KG1 (cell line): ENCODE results near the gene DRD5.
"Not testable (repeated sequence)": the region's sequence is repeated elsewhere in the genome, so short reads cannot be mapped to it uniquely, and the experiment has no call there.

Experiments used
- DNase-seq: peaks from one replicate; lab custom pipeline; 2025; lab: John Stamatoyannopoulos, UW

Gene DRD5

DNA sequence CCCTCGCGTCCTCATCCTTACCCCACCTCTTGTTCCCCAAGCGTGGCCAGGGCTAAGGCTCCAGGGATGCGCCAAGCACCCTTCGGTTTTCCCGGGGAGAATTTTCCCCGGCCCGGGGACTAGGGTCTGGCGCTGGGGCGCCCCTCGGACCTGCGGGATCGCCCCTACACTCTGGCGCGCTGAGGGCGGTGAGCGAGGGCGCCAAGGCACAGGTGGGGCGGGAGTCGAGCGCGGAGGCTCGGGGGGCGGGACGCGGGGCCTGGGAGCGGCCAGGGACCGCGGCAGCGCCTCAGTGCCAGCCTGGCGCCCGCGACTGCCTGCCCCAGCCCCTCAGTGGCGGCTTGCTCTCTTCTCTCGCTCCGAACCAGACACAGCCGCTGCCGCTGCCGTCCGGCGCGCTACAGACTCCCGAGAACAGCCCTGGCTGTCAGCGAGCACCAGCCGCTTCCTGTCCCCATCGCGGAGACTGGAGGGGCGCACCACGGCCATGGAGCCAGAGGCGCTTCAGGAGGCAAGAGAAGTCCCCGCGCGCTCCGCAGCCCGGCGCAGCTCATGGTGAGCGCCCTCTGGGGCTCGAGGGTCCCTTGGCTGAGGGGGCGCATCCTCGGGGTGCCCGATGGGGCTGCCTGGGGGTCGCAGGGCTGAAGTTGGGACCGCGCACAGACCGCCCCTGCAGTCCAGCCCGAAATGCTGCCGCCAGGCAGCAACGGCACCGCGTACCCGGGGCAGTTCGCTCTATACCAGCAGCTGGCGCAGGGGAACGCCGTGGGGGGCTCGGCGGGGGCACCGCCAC is at the start of gene DRD5:
Gene DRD5, plus strand, starts transcription at position 292 of the 793 bp plus-strand sequence. Its CDS starts 396 bp downstream, at position 688.
- no peak for DNase-seq

DNA sequence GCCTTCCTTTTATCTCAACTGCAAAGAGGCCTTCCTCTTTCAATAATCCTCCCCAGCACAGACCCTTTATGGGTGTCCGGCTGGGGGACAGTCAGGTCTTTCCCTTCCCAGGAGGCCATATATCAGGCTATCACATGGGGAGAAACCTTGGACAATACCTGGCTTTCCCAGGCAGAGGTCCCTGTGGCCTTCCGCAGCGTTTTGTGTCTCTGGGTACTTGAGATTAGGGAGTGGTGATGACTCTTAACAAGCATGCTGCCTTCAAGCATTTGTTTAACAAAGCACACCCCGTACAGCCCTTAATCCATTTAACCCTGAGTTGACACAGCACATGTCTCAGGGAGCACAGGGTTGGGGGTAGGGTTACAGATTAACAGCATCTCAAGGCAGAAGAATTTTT is 49.2 kb upstream of the DRD5 start:
- DNase-seq = not testable (repeated sequence)

DNA sequence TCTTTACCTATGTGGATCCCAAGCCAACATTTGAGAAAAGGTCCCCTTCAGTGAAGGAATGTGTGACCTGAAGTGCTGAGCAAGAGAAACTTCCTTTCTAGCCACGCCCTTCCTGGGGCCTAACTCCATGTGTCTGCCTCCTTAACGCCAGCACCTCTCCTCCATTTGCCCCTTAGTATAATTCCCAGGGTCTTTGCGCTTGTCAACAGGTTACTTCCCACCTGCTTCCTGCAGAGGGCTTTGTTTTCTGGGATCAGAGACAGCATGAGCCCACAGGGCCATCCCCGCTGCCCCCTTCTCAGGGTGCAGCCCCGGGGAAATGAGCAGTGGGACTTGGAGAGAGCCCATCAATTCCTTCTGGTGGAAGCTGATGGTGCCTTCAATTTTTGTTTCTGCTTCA is 45.9 kb upstream of the DRD5 start:
- DNase-seq = no peak

DNA sequence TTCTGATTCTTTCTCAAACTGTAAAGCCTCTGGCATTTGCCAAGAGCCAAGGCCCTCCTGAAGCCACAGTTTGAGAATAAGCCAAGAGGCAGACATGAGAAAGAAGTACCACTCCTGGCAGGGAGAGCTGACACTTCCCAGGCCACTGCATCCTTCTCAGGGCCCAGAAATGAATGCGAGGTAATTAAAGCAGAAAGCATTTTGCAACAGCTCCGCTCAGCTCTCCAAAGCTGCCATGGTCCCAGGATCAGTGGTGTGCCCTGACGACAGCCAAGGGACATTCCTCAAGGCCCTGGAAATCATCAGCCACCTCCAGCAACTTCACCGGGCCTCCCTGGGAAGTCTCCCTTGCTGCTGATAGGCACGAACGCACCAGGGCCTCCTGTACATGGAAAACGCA is 44.2 kb upstream of the DRD5 start:
- not testable (repeated sequence) for DNase-seq

DNA sequence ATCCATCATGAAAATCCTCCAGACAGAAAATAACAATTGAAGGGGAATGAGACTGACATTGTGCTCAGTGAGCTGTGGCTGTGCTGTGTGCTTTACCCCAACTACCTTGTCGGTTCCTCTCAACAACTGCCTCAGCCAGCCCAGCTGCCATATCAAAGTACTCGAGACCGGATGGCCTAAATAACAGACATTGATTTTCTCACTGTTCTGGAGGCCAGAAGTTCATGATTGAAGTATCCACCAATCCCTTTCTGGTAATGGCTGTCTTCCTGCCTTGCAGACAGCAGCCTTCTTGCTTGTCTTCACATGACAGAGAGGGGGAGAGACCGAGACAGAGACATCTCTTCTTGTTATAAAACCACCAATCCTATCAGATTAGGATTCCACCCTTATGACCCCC is 37.6 kb upstream of the DRD5 start:
- not testable (repeated sequence) for DNase-seq

DNA sequence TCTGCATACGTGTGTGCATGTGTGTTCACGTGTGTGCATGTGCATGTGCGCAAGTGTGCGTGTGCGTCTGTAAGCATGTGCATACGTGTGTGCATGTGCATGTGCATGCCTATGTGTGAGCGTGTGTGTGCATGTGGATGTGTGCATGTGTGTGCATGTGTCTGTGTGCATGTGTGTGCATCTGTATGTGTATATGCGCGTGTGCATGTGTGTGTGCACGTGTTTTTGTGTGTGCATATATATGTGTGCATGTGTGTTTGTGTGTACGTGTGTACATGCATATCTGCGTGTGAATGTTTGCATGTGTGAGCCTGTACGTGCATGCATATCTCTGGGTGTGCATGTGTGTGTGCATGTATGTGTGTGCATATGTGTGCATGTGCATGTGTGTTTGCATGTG is 35.7 kb upstream of the DRD5 start:
- DNase-seq = no peak

DNA sequence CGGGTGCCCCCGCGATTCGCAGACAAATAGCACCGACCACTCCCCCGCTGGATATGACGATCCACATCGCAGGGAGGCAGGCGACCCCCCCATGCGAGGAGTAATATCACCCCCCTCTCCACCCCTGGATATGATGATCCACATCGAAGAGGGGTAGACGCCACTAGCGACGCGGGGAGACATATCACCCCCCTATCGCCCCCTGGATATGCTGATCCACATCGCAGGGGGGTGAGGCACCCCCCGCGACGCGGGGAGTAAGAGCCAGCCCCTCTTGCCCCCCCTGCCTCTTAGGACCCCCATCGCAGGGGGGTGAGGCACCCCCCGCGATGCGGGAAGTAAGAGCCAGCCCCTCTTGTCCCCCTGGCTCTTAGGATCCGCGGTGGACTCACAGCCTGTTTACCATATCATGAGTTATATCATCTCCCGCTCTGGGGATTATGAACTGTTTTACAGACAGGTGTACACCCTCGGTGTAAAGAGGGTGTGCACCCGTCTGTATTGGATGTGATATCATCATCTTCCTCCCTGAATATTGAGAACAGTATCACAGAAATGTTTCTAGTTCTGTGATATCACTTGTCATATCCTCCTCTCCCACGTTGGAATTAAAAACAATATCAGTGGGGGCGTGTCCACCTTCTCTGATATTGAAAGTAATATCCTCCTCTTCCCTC is 22.7 kb upstream of the DRD5 start:
- DNase-seq = no peak

DNA sequence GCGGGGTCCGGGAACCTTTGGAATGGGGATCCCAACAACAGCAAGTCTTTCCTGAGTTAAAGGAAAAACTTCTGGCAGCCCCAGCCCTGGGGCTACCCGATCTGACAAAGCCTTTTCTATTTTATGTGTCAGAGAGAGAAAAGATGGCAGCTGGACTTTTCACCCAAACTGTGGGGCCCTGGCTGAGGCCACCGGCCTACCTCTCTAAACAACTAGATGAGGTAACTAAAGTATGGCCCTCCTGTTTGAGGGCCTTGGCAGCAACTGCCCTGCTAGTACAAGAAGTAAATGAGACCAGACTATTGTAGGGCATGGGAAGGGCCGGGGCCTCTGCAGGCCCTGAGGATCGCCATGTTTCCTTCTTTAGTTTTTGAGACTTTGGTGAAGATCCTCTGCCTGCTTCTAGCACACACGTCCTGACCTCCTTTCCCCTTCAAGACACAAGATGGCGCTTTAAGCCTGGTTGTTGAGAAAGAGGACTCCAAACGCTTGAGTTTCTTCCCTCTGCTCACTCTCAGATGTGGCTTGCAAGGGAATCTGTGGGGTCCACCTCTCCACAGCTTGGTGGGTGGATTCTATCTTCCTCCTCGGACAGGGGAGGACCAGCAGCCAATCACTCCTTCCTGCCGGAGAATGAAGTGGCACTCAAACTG is 18.5 kb upstream of the DRD5 start:
- DNase-seq = no peak

DNA sequence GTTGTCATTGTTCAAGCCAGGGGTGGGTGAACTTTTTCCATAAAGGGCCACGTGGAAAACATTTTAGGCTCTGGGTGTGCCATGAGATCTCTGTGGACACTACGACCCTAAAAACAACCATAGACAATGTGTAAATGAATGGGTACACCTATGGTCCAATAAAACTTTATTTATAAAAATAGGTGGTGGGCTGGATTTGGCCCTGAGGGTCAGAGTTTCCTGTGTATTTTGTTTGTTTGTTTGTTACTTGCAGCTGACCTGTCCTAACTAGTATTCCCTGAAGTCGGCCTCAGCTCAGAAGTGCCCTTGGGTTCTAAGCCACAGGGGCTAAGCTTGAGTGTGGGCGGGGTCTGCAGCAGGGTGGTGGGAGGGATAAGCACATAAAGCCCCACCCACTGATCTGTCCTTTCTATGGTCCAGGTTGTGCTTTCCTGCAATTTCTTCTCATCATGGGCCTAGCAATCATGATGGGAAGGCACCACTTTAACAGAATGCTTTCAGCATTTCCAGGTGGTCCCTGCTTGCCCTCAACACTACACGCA is 17.2 kb upstream of the DRD5 start:
- DNase-seq = no peak

DNA sequence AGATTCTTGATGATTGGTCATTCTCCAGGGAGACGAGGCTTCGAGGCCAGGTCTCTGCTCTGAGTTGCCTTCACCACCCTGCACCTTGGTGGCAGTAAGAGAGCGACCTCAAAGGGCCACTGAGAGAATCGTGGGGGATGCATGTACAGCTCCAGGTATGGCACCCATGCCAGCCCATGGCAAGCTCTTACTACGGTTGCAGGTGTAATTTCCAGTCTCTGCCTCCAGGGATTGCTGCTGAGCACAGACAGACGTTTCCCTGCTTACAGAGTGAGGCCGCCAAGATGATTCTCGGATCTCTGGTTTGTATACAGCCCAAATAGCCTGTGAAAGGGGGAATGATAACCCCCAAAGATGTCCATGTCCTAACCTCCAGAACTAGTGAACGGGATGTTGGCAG is 16.3 kb upstream of the DRD5 start:
- DNase-seq = no peak

DNA sequence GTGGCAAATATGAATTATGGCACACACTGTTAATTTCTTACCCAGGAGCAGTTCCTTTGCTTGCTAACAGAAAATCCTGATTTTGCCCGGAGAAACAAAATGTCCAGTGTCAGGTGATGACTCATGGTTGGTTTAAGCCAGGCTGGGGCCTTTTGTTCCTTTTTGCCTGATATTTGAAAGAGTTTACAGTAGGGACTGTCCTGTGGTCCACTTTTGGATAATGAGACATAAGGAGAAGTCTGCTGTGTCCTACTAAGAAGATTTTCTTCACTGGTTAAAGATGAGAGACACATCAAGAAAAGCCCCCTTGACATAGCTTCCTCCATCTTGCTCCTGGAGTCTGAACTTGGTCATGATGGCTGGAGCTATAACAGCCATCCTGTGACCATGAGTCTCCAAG is 12.1 kb upstream of the DRD5 start:
- DNase-seq = no peak

DNA sequence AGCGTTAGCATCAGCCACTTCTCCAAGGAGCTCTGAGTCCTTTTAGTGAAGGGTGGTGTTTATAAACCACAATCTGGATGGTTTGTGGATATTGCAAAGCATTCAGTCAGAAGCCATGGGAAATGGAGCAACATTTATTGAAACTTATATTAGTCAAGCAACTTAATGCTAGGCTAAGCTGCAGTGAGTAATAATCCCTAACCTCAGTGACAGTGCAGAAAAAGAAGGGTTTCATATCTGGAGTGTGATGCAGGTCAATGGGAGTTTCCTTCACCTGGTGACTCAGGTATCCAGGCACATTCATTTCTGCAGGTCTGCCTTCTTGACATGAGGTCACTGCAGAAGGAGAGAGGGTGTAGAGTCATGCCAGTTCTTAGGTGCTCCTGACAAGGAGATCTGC is 10.4 kb upstream of the DRD5 start:
- DNase-seq = no peak

DNA sequence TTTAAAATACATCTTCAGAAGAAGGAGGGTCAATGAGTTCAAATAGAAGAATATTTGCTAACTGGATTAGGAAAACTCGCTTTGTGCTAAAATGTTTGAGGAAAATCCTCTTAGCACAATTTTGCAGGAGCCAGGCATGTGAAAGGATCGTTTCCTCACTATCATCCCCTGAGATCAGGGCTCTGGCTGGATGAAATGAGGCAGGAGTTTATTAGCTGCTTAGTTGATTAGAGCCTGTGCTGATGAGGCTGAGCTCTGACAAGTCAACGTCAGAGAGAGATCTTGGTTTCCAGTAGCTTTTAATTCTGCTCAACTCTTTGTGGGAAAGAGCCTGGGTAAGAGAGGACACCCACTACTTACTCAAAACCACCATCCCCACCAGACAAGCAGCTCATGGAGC is 8.0 kb upstream of the DRD5 start:
- no peak for DNase-seq

DNA sequence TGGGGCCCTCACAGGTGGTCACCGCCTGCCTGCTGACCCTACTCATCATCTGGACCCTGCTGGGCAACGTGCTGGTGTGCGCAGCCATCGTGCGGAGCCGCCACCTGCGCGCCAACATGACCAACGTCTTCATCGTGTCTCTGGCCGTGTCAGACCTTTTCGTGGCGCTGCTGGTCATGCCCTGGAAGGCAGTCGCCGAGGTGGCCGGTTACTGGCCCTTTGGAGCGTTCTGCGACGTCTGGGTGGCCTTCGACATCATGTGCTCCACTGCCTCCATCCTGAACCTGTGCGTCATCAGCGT is 652 bp downstream of the DRD5 start:
- DNase-seq = no peak

DNA sequence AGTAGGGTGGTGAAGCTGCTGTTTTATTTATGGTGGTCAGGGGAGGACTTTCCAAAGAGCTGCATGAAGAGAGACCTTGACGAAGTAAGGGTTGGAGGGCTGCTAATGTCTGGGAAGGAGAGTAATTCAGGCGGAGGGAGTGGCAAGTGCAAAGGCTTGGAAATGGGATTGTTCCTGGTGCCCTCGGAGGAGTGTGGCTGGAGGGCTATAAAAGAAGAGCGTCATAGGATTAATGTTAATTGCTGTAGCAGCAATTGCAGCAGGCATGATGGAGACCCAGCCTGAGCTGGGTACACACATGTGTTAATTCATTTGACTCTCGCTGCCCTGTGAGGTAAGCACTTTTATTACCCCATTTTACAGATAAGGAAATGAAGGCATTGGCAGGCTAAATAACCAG is 4.5 kb downstream of the DRD5 start:
- DNase-seq = not testable (repeated sequence)

DNA sequence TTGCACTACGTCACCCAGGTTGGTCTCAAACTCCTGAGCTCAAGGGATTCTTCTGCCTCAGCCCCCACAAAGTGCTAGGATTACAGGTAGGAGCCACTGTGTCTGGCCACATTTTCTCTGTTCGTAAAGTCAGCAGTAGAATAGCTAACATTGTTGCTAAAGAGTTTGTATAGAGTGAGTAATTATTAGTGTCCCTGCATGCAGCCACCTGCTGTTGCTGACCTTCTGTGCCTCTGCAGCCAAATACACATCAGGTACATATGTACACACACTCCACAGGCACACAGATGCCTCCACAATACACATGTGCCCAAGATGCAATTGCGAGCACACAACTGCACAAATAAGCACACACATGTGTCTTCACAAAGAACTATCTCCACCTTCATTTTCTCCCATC is 10.9 kb downstream of the DRD5 start:
- no peak for DNase-seq

DNA sequence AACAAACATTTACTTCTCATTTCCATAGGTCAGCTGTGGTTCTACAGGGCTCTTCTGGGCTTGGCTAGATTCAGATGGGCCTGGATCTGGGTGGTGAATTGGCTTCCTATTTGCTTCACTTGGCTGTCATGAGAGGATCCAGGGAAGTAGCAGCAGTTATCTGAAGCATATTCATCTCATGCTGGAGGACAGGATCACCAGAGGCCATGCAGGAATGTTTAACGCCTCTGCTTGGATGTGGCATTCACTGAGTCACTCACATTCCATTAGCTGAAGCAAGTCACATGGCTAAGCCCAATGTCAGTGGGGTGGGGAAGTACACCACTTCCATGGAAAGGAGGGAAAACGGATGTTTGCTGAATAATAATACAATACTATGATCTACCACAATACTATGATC is 15.2 kb downstream of the DRD5 start:
- DNase-seq = not testable (repeated sequence)

DNA sequence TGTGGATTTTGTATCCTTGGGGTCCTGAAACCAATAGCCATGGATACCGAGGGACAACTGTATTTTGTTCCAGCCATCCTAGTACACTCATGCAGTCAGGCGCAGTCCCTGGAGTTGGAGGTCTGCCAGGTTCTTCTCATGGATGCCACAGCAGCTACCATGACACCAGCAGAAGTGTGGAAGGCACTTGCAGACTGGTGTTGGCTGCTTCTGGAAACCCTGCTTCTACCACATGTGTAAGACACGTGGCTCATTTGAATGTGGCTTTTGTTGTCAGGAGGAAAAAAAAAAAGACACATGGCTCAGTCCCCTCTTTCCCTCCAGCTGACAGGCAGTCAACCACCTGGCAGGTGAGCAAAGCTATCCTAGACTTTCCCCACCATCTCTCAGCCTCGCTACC is 19.4 kb downstream of the DRD5 start:
- DNase-seq = no peak

DNA sequence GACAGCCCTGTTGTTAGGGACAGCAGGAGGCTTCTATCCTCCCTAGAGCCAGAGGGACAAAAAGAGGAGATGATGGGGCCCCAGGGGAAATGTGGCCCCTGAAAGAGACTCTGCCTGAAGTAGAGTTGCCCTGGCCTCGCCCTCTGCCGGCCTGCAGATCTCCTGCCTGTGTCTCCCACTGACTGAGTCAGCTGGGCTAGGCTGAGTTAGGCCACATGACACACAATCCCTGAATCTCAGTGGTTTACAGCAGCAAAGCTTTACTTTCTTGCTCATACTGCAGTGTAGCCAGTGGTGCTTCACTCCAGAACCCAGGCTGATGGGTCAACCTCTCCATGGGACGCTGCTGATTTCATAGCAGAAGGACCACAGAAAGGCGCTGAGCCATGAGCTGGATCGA is 23.5 kb downstream of the DRD5 start:
- no peak for DNase-seq

DNA sequence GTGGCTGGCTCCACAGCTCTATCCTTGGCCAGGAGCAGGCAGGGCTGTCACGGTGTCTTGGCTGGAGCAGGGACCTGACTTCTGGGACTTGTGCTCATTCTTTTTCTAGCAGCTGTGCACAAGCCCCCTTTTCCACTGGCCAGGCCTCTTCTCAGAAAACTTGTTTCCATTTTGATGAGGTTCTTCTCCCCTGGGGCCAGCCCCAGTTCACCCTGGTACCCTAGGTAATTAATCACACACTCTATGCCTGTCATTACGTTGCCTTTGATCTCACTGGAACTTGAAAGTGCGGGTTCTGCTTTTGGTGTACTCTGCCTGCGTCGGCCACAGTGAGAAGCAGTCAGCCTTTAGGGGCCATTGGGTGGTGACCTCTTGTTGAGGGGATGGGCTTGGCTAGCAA is 26.6 kb downstream of the DRD5 start:
- no peak for DNase-seq

DNA sequence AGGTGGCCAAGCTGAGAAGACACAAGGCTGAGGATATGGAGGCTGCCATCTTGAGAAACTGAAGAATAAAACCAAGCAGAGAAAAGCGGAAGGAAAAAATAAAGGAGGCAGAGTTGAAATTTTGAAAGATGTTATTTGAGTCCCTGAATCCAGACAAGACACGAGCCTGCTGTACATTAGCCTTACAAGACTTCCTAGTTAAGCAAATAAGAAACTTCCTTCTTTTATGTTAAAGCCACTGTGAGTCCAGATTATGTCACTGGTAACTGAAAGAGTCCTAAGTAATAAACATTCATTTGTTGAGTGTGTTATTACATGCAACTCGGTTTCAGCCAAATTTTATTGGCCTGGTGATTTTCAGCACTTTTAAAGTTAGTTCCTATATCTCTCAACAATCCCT is 30.4 kb downstream of the DRD5 start:
- DNase-seq = no peak

DNA sequence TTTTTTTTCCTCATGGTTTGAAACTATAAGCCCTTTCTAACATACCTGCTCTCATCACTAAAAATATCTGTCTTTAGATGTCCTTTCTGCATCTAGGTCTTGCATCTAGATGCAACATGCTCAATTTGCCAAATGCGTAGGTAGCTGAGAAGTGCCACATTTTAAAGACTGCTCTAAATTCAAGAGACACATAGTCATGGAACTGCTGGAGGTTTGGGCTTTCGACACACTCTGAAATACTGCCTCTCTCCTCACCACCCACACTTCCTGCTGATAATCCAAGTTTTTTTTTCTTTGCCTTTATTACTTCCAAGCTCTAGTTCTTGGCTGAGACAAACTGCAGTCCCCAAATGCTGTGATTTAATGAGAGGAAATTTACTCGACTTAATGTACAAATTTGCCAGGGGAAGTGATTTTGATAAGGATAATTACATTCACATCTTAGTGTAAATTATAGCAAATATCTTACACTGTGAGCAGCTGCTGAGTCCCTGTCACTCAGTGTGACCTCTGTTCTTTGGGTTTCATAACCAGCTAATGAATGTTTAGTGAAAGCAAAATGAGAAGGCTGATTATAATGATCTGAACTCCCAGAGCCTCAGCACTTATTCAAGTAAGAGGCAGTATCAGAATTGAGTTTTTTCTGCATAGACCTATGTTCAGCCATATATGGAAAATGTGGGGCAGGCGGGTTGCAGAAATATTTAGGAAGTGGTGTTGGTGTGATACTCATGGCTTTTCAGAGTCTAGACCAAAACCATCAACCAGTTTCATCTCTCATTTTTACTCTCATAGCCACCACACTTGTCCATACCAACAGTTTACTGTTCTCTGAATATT is 31.3 kb downstream of the DRD5 start:
- no peak for DNase-seq
